ENCODE measurements around the gene SPCS3. TPM values are rescaled to one million over a fixed set of nuclear protein-coding genes. Genes with fewer than 3 reads are reported as not detected.
"Not testable (repeated sequence)": the region's sequence is repeated elsewhere in the genome, so short reads cannot be mapped to it uniquely, and the experiment has no call there.

SPCS3 gene
- total and polyA plus RNA-seq, 2 experiments from 2014 or later = 62.5 to 79.9 TPM

- no peaks in the 10 kb centered on the region for H3K79me2 ChIP-seq (replicated peaks; ENCODE audit: insufficient read depth)
- H3K4me3 ChIP-seq = no peak overlapping the region
- peaks cover 10% of the 10 kb centered on the region for H3K4me1 Mint-ChIP-seq
- H3K27ac Mint-ChIP-seq = no peak overlapping the region
- no peaks in the 10 kb centered on the region; the same call in 1 of the 2 replicates for H4K20me1 ChIP-seq (replicated peaks; ENCODE audit: insufficient read depth)
- H3K27me3 Mint-ChIP-seq (ENCODE audit: insufficient read depth, low read depth, poor library complexity) = peaks cover 4% of the 10 kb centered on the region
- H3K4me1 ChIP-seq (ENCODE audit: insufficient read depth) = peaks cover 4% of the 10 kb centered on the region; the same call in 1 of the 2 replicates
- no peaks in the 10 kb centered on the region for H3K27me3 ChIP-seq (ENCODE audit: insufficient read depth)
- no peak overlapping the region for H3K27ac ChIP-seq (ENCODE audit: low read depth)
- peaks cover 40% of the 10 kb centered on the region for H3K36me3 Mint-ChIP-seq (ENCODE audit: low read depth)
- no peaks in the 10 kb centered on the region for H3K9me2 ChIP-seq (ENCODE audit: insufficient read depth)
- no peaks in the 10 kb centered on the region for H3F3A ChIP-seq (replicated peaks; ENCODE audit: low read depth)
- no peak overlapping the region for H2AFZ ChIP-seq
- peaks cover 5% of the 10 kb centered on the region; the same call in 1 of the 2 replicates for H3K36me3 ChIP-seq (ENCODE audit: insufficient read depth)
- peaks cover 36% of the 10 kb centered on the region for H3K9me3 Mint-ChIP-seq
- ATAC-seq (no peak), DNase-seq (ENCODE audit: low spot score) (no peak)
- H3K4me2 ChIP-seq = no peak overlapping the region
- no peak for TF ChIP-seq ZNF462 (CRISPR knock-in tag; IDR thresholded peaks at IDR 0.05)
- TF ChIP-seq EZH2 (IDR thresholded peaks at IDR 0.05; ENCODE audit: low read depth, unreplicated experiment) = no peak
- TF ChIP-seq POLR2AphosphoS5 (IDR thresholded peaks at IDR 0.05; ENCODE audit: low read depth) = no peak
- TF ChIP-seq CREB1 (CRISPR knock-in tag; IDR thresholded peaks at IDR 0.05; ENCODE audit: low read depth) = no peak
- TF ChIP-seq ETS1 (IDR thresholded peaks at IDR 0.05) = no peak
- TF ChIP-seq CTCF (conservative IDR thresholded peaks at IDR 0.05; ENCODE audit: low read depth in 2 of 2) = no peak
- no peak for TF ChIP-seq NANOG (IDR thresholded peaks at IDR 0.05; ENCODE audit: borderline replicate concordance)
- H3K4me3 Mint-ChIP-seq = no peak overlapping the region
Measured at GRCh38 chr4:176343286-176343685, 23.5 kb downstream of the SPCS3 start.

- H3K9me3 Mint-ChIP-seq = peaks cover 48% of the 10 kb centered on the region
- not testable (repeated sequence) for H3K27me3 Mint-ChIP-seq (ENCODE audit: insufficient read depth, low read depth, poor library complexity); H3K27me3 ChIP-seq (ENCODE audit: insufficient read depth); H3K27ac ChIP-seq (ENCODE audit: low read depth); H3K79me2 ChIP-seq (replicated peaks; ENCODE audit: insufficient read depth); H3K4me2 ChIP-seq; DNase-seq (ENCODE audit: low spot score); H3K4me1 Mint-ChIP-seq; H3K4me3 ChIP-seq; H3K4me3 Mint-ChIP-seq; H4K20me1 ChIP-seq (replicated peaks; ENCODE audit: insufficient read depth); H3K27ac Mint-ChIP-seq; H3K36me3 ChIP-seq (ENCODE audit: insufficient read depth); ATAC-seq; H3K4me1 ChIP-seq (ENCODE audit: insufficient read depth); H3F3A ChIP-seq (replicated peaks; ENCODE audit: low read depth); H3K9me2 ChIP-seq (ENCODE audit: insufficient read depth); H2AFZ ChIP-seq
- H3K36me3 Mint-ChIP-seq (ENCODE audit: low read depth) = peaks cover 59% of the 10 kb centered on the region
Measured at GRCh38 chr4:176345346-176345745, 25.6 kb downstream of the SPCS3 start.

GRCh38 chr4:176346836-176347235, 27.1 kb downstream of the SPCS3 start:
- Mint-ChIP-seq H3K36me3 (ENCODE audit: low read depth) (peaks cover 66% of the 10 kb centered on the region), H3K9me3 (peaks cover 60% of the 10 kb centered on the region)
- DNase-seq (ENCODE audit: low spot score); H3K4me3 ChIP-seq; H2AFZ ChIP-seq; H3K36me3 ChIP-seq (ENCODE audit: insufficient read depth); H4K20me1 ChIP-seq (replicated peaks; ENCODE audit: insufficient read depth); H3K4me3 Mint-ChIP-seq; H3K27ac ChIP-seq (ENCODE audit: low read depth); H3K4me2 ChIP-seq; H3K4me1 Mint-ChIP-seq; H3K27me3 ChIP-seq (ENCODE audit: insufficient read depth); H3K79me2 ChIP-seq (replicated peaks; ENCODE audit: insufficient read depth); H3K4me1 ChIP-seq (ENCODE audit: insufficient read depth); H3K27ac Mint-ChIP-seq; ATAC-seq; H3K27me3 Mint-ChIP-seq (ENCODE audit: insufficient read depth, low read depth, poor library complexity); H3K9me2 ChIP-seq (ENCODE audit: insufficient read depth); H3F3A ChIP-seq (replicated peaks; ENCODE audit: low read depth): not testable (repeated sequence)

All from GM23338 (cell line).